Thyroid gland (tissue), 4 donors: ENCODE results near the gene PIGR.

ENCODE experiments used
- CTCF ChIP-seq, 6 experiments: fragments of 200-600 bp in 3 of 6; fragments of 450-650 bp in 3 of 6; sonication (generic) in 3 of 6; IDR thresholded peaks; one replicate each; pipeline ENCODE4 v1.5.1; 2016 to 2019; ENCODE audit warnings: antibody characterized with exemption in 6 of 6, mild to moderate bottlenecking in 2 of 6, inconsistent platforms in 1 of 6, moderate library complexity in 1 of 6
- POLR2A ChIP-seq, 2 donors: fragments of 450-650 bp; IDR thresholded peaks; one replicate each; pipeline ENCODE4 v1.6.1; 2017; ENCODE audit warnings: antibody characterized with exemption in 2 of 2, mild to moderate bottlenecking in 2 of 2, moderate library complexity in 1 of 2

GRCh38 chr1:206896261-206896660 lies 50.0 kb downstream of the PIGR start:
- TF ChIP-seq CTCF (IDR thresholded peaks at IDR 0.05) (no peak), POLR2A (IDR thresholded peaks at IDR 0.05) (no peak)
